Immature natural killer cell (primary cell): ENCODE measurements around the gene LTO1. TPM values are rescaled to one million over a fixed set of nuclear protein-coding genes. Genes with fewer than 3 reads are reported as not detected.

Experiments used
- DNase-seq, 3 donors: peaks; one replicate each; pipeline ENCODE4 v3.0.0; 2022; ENCODE audit warnings: mixed read lengths in 1 of 3
- H3K27ac Mint-ChIP-seq, 6 donors: one replicate each; pipeline ENCODE4 v1.8.0; 2020; ENCODE audit warnings: mixed read lengths in 6 of 6, mild to moderate bottlenecking in 5 of 6, inconsistent platforms in 4 of 6, moderate library complexity in 3 of 6
- H3K27me3 Mint-ChIP-seq, 3 donors: one replicate each; pipeline ENCODE4 v1.8.0; 2020 to 2021; ENCODE audit warnings: low read depth in 3 of 3, mild to moderate bottlenecking in 3 of 3, mixed read lengths in 3 of 3, moderate library complexity in 3 of 3, inconsistent platforms in 1 of 3
- H3K36me3 Mint-ChIP-seq, 3 donors: one replicate each; pipeline ENCODE4 v1.8.0; 2020; ENCODE audit warnings: mixed read lengths in 3 of 3, inconsistent platforms in 2 of 3, mild to moderate bottlenecking in 2 of 3
- H3K4me1 Mint-ChIP-seq, 2 donors: one replicate each; pipeline ENCODE4 v1.8.0; 2020; ENCODE audit warnings: inconsistent platforms in 2 of 2, mild to moderate bottlenecking in 2 of 2, mixed read lengths in 2 of 2, moderate library complexity in 1 of 2
- H3K4me3 Mint-ChIP-seq, 5 donors: one replicate each; pipeline ENCODE4 v1.8.0; 2020; ENCODE audit warnings: mild to moderate bottlenecking in 5 of 5, mixed read lengths in 5 of 5, inconsistent platforms in 3 of 5, moderate library complexity in 3 of 5
- H3K9me3 Mint-ChIP-seq, 6 donors: one replicate each; pipeline ENCODE4 v1.8.0; 2020; ENCODE audit warnings: mild to moderate bottlenecking in 6 of 6, mixed read lengths in 6 of 6, inconsistent platforms in 4 of 6, moderate library complexity in 3 of 6
- polyA plus RNA-seq, 3 donors: library from polyadenylated mRNA; unstranded; fragments of 300-500 nt; fragmentation: Illumina TruSeq; gene quantifications; one replicate each; pipeline ENCODE4 v1.2.3, GENCODE V29; 2021

Gene LTO1
- polyA plus RNA-seq, 3 donors from 2014 or later, result 7.2 to 13.1 (median 12.3) TPM

GRCh38 chr11:69646493-69647389, 28.4 kb downstream of the LTO1 start:
- Mint-ChIP-seq H3K9me3 (no peaks in the 10 kb centered on the region), H3K4me3 (no peak overlapping the region), H3K27ac (no peak overlapping the region), H3K36me3 (no peaks in the 10 kb centered on the region), H3K4me1 (no peaks in the 10 kb centered on the region), H3K27me3 (peaks cover 0 to 5% (median 2%) of the 10 kb centered on the region in 3 donors)
- no peak for DNase-seq

DNA sequence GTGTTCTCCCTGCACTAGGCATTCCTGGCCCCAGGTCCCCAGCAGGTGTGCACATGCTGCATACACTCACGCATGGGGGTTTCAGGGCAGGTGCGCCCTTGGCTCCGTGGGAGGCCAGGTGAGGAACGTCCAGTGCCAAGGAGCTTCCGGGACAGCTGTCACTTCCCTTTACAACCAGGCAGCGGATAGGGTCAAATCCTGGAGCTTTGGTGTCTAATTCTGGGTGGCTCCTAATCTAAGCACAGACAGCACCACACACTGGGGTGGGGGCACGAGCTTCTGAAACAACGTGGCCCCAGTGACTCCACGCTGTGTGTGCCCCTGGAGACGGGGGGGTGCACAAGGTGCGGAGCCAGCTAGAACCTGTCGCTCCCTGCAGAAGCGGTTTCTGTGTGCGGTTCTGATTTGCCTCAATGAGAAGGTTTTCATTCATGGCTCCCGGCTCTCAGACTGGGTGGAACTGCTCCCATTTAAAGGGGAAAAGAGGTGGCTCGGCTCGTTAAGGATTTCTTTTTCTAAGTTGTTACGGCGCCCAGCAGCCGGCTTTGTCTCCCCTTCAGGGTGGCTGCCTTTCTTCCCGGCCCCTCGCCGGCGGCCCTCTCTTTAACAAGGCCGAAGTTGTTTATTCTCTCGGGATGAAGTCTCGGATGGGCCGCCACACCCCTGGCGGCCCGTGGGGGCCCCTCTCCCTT, 29.2 kb downstream of the LTO1 start:
- no peak for DNase-seq
- Mint-ChIP-seq H3K36me3 (no peaks in the 10 kb centered on the region), H3K27ac (no peak overlapping the region), H3K4me1 (peaks cover 6% of the 10 kb centered on the region in 2 donors), H3K9me3 (peaks cover 0 to under 1% (median 0%) of the 10 kb centered on the region in 6 donors), H3K27me3 (peaks cover 5 to 8% (median 7%) of the 10 kb centered on the region in 3 donors), H3K4me3 (no peak overlapping the region)

DNA sequence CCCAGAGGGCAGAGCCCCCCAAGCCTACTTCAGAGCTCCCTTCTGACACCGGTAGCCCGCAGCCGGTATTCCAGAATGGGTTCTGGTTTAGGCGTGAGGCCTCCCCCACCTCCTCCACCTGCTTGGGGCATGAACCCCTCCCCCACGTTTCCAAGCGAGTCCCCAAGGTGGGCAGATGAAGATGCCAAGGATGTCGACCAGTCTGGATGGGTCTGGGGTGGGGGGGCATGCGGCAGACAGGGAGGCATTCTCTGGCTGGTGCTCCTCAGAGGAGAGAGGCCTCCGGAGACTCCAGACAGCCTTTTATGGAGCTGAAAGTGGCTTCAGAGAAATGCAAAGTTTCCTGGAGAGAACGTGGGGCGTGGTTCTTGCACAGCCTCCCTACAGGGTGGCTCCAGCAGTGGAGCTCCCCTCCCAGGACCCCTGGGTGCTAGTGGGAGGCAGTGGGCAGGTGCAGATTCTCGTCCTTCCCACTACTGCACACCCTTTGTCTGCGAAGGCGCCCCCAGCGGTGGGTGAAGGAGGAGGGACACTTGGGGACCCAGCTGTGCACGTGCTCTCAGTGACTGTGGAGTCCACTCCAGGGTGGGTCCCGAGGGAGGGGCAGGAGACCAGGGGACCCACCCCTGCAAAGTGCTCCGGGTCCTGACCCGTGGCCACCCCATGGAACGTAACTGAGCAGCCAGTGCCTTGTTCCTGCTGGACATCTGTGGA, 30.0 kb downstream of the LTO1 start:
- Mint-ChIP-seq H3K4me1 (peaks cover 11 to 14% of the 10 kb centered on the region in 2 donors), H3K27me3 (peaks cover 12 to 14% (median 13%) of the 10 kb centered on the region in 3 donors), H3K27ac (no peak overlapping the region), H3K9me3 (peaks cover 0 to 1% (median 0%) of the 10 kb centered on the region in 6 donors), H3K4me3 (peak overlapping the region in 1 of 5 donors; percentile 10), H3K36me3 (no peaks in the 10 kb centered on the region)
- DNase-seq, result no peak

GRCh38 chr11:69644071-69644961, 30.8 kb downstream of the LTO1 start:
- no peak for DNase-seq
- H3K27ac Mint-ChIP-seq, result peak overlapping the region in 1 of 6 donors; percentile 49

DNA sequence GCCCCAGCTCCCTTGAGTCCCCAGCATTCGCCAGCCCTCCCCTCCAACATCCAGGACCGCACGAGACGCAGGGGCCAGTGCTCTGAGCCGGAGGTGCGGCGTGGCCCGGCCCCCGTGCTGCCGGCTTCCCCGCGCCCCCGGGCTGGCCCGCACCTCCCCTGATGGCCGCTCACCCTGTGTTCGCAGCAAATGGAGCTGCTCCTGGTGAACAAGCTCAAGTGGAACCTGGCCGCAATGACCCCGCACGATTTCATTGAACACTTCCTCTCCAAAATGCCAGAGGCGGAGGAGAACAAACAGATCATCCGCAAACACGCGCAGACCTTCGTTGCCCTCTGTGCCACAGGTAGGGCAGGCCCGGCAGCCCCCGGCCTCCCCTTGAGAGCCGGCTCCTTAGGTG, 31.5 kb downstream of the LTO1 start:
- no peak for DNase-seq
- H3K27me3 Mint-ChIP-seq, result peaks cover 15 to 21% (median 19%) of the 10 kb centered on the region in 3 donors
- peak overlapping the region; percentile 48 to 78 (median 65) for H3K4me3 Mint-ChIP-seq
- peaks cover 12 to 18% of the 10 kb centered on the region in 2 donors for H3K4me1 Mint-ChIP-seq
- no peak overlapping the region for H3K27ac Mint-ChIP-seq
- H3K36me3 Mint-ChIP-seq, result no peaks in the 10 kb centered on the region
- peaks cover 0 to 1% (median 0%) of the 10 kb centered on the region in 6 donors for H3K9me3 Mint-ChIP-seq

More at GRCh38 chr11:69644071-69644961, 30.8 kb downstream of the LTO1 start:
- H3K9me3 Mint-ChIP-seq, result peaks cover 0 to 1% (median 0%) of the 10 kb centered on the region in 6 donors
- H3K4me3 Mint-ChIP-seq, result peak overlapping the region; percentile 23 to 78 (median 65)
- H3K4me1 Mint-ChIP-seq, result peaks cover 12 to 18% of the 10 kb centered on the region in 2 donors
- H3K36me3 Mint-ChIP-seq, result no peaks in the 10 kb centered on the region
- H3K27me3 Mint-ChIP-seq, result peaks cover 15 to 19% (median 17%) of the 10 kb centered on the region in 3 donors

DNA sequence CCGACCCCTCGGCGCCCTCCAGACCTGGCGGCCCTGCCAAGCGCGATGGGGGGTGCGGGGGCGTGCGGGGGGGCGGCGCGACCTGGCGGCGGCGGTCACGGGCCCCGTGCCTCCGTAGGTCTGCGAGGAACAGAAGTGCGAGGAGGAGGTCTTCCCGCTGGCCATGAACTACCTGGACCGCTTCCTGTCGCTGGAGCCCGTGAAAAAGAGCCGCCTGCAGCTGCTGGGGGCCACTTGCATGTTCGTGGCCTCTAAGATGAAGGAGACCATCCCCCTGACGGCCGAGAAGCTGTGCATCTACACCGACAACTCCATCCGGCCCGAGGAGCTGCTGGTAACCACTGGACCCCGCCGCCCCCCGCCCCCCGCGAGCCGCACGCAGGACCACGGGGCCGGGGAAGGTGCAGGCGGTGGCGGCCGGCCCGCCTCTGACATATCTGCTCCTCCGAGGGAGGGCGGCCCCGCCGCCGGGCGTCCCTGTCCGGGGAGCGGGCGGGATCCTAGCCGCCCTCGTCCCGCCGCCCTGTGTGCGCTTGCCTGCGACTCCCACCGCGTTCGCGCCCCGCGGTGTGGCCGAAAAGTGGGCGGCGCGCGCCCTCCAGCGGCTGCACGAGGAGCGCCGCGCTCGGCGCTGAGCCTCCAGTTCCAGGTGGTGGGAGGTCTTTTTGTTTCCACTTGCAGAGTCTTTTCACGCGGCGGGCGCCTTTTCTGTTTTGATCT, 32.1 kb downstream of the LTO1 start:
- Mint-ChIP-seq H3K9me3 (peaks cover 0 to 1% (median 0%) of the 10 kb centered on the region in 6 donors), H3K36me3 (no peaks in the 10 kb centered on the region), H3K4me3 (peak overlapping the region; percentile 72 to 85 (median 79)), H3K4me1 (peaks cover 15 to 18% of the 10 kb centered on the region in 2 donors), H3K27ac (peak overlapping the region in 1 of 6 donors; percentile 55), H3K27me3 (peaks cover 18 to 21% (median 19%) of the 10 kb centered on the region in 3 donors)
- DNase-seq, result peak; percentile 73 to 81 (median 80)

GRCh38 chr11:69642549-69642912, 32.6 kb downstream of the LTO1 start:
- Mint-ChIP-seq H3K4me3 (peak overlapping the region in 3 of 5 donors; percentile 66 to 74 (median 70)), H3K27me3 (peaks cover 16 to 23% (median 19%) of the 10 kb centered on the region in 3 donors), H3K27ac (no peak overlapping the region)

GRCh38 chr11:69641681-69642548, 33.2 kb downstream of the LTO1 start:
- Mint-ChIP-seq H3K36me3 (no peaks in the 10 kb centered on the region), H3K4me3 (peak overlapping the region; percentile 79 to 86 (median 84)), H3K9me3 (peaks cover 0 to 1% (median 0%) of the 10 kb centered on the region in 6 donors), H3K4me1 (peaks cover 18 to 22% of the 10 kb centered on the region in 2 donors), H3K27me3 (peaks cover 14 to 26% (median 19%) of the 10 kb centered on the region in 3 donors), H3K27ac (no peak overlapping the region)
- peak in 1 of 3 donors; percentile 6 for DNase-seq

More at GRCh38 chr11:69642549-69642912, 32.6 kb downstream of the LTO1 start:
- H3K36me3 Mint-ChIP-seq, result no peaks in the 10 kb centered on the region
- H3K9me3 Mint-ChIP-seq, result peaks cover 0 to 1% (median 0%) of the 10 kb centered on the region in 6 donors
- H3K4me1 Mint-ChIP-seq, result peaks cover 18 to 19% of the 10 kb centered on the region in 2 donors
- peak; percentile 38 to 47 (median 41) for DNase-seq

DNA sequence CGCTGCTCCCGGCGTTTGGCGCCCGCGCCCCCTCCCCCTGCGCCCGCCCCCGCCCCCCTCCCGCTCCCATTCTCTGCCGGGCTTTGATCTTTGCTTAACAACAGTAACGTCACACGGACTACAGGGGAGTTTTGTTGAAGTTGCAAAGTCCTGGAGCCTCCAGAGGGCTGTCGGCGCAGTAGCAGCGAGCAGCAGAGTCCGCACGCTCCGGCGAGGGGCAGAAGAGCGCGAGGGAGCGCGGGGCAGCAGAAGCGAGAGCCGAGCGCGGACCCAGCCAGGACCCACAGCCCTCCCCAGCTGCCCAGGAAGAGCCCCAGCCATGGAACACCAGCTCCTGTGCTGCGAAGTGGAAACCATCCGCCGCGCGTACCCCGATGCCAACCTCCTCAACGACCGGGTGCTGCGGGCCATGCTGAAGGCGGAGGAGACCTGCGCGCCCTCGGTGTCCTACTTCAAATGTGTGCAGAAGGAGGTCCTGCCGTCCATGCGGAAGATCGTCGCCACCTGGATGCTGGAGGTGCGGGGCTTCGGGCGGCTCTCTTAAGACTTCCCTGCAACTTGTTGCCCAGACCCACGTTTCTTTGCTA, 34.1 kb downstream of the LTO1 start, which contains the start of gene CCND1:
CCND1 (plus strand) TSS at position 162 of the 587 bp plus-strand sequence; CDS start at position 320, 158 bp downstream.
- H3K4me3 Mint-ChIP-seq, result peak within 1 kb of the TSS; percentile 79 to 86 (median 84)
- DNase-seq, result peak in 2 of 3 donors; percentile 5 to 18
- peaks cover 0 to 1% (median 0%) of the 10 kb centered on the region in 6 donors for H3K9me3 Mint-ChIP-seq
- H3K36me3 Mint-ChIP-seq, result no peaks in the 10 kb centered on the region
- peaks cover 14 to 30% (median 19%) of the 10 kb centered on the region in 3 donors for H3K27me3 Mint-ChIP-seq
- peaks cover 18 to 26% of the 10 kb centered on the region in 2 donors for H3K4me1 Mint-ChIP-seq
- H3K27ac Mint-ChIP-seq, result no peak within 1 kb of the TSS

- H3K4me1 Mint-ChIP-seq, result peaks cover 18 to 27% of the 10 kb centered on the region in 2 donors
- peak overlapping the region; percentile 33 to 74 (median 65) for H3K4me3 Mint-ChIP-seq
- H3K9me3 Mint-ChIP-seq, result peaks cover 0 to 1% (median 0%) of the 10 kb centered on the region in 6 donors
- peaks cover 12 to 33% (median 26%) of the 10 kb centered on the region in 3 donors for H3K27me3 Mint-ChIP-seq
- no peak overlapping the region for H3K27ac Mint-ChIP-seq
- no peaks in the 10 kb centered on the region for H3K36me3 Mint-ChIP-seq
- DNase-seq, result no peak
Measured at GRCh38 chr11:69640260-69640994, 34.7 kb downstream of the LTO1 start.
